Dermis microvascular lymphatic vessel endothelial cell (primary cell): ENCODE measurements around the gene CRKL. TPM values are rescaled to one million over a fixed set of nuclear protein-coding genes. Genes with fewer than 3 reads are reported as not detected.
A peak's percentile ranks its signal among the peaks of the same experiment; 100 is the strongest.
"Not testable (repeated sequence)": the region's sequence is repeated elsewhere in the genome, so short reads cannot be mapped to it uniquely, and the experiment has no call there.

ENCODE experiments used
- DNase-seq, 2 donors: peaks; one replicate each; pipeline versions ENCODE4 v3.0.0 to v3.0.0-alpha.2; 2010; ENCODE audit warnings: low read depth in 2 of 2
- total RNA-seq: library from RNA; depleted of rRNA; stranded (reverse); fragments of >200 nt; gene quantifications from 2 replicates; pipeline ENCODE4 v1.2.1, GENCODE V29; 2014

Gene CRKL
- total RNA-seq, 1 donor from 2014 or later, result 33.5 TPM

GRCh38 chr22:20901093-20902033 is 15.8 kb upstream of the CRKL start:
- not testable (repeated sequence) for DNase-seq

- no peak for DNase-seq
Observed at GRCh38 chr22:20903093-20903492, 14.1 kb upstream of the CRKL start.

GRCh38 chr22:20904008-20904979 is 12.9 kb upstream of the CRKL start:
- no peak for DNase-seq

GRCh38 chr22:20904980-20905355 is 12.2 kb upstream of the CRKL start:
- DNase-seq, result no peak

- DNase-seq, result no peak
Observed at GRCh38 chr22:20905415-20906386, 11.5 kb upstream of the CRKL start.

DNA sequence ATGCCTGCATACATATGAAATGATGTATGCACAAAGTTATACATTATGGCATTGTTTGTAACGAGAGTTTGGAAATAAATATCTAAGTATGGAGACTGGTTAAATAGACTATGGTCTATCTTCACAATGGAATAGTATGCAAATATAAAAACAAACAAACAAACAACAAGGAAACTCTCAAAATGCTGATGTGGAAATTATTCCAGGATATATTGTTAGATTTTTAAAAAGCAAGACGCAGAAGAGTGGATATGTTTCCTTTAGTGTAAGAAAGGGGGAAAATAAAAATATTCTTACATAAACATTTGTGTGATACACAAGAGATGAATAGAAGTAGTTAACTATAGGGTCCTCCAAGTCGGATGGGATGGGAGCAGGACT is 10.8 kb upstream of the CRKL start:
- no peak for DNase-seq

GRCh38 chr22:20908717-20909116 is 8.5 kb upstream of the CRKL start:
- DNase-seq, result not testable (repeated sequence)

- no peak for DNase-seq
Observed at GRCh38 chr22:20909543-20910303, 7.5 kb upstream of the CRKL start.

DNA sequence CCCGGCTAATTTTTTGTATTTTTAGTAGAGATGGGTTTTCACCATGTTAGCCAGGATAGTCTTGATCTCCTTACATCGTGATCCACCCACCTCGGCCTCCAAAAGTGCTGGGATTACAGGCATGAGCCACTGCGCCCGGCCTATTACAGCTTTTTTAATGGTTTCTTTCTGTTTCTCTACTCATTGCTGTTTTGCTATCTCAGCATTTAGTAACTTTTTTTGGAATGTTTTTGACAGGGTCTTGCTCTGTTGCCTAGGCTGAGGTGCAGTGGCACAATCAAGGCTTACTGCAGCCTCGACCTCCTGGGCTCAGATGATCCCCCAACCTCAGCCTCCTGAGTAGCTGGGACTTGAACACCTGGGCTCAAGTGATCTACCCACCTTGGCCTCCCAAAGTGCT is 4.7 kb upstream of the CRKL start:
- no peak for DNase-seq

DNA sequence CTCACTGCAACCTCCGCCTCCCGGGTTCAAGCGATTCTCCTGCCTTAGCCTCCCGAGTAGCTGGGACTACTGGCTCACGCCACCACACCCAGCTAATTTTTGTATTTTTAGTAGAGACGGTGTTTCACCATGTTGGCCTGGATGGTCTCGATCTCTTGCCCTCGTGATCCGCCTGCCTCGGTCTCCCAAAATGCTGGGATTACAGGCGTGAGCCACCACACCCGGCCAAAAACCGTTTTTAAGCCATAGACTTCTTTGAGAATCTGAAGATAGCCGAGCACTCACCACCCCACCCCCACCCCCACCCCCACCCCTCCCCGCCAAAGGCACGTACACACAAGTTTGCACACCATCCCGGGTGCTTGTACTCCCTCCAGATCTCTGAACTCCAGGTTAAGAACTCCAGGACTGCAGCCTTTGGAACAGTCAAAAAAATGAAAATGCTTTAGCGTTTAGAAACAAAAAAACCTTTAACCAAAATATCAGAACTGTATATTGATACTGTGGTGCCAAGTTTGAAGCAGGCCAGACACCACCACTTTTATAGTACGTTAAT is 1.5 kb downstream of the CRKL start:
- DNase-seq, result no peak

GRCh38 chr22:20919718-20920117 is 2.5 kb downstream of the CRKL start:
- peak in 1 of 2 donors; percentile 8 for DNase-seq

GRCh38 chr22:20920881-20921203 is 3.6 kb downstream of the CRKL start:
- DNase-seq, result no peak

DNA sequence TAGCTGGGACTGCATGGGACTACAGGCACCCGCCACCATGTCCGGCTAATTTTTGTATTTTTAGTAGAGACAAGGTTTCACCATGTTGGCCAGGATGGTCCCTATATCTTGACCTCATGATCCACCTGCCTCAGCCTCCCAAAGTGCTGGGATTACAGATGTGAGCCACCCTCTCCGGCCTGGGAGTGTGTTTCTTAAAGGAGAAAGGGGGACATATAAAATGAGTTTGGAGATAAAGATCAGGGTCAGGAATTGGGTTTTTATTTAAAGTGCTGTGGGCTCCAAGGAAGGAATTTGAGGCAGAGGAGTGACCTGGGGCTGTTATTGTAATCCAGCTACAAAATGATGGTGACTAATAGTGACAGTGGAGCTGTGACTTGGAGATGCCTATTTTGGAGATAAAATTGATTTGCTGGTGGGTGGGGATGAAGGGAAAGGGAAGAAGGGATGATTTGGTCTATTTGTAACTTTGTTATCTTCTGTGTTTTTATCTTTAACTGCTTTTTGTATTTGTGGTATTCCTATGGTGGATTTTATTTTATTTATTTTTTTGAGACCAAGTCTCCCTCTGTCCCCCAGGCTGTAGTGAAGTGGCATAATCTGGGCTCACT is 5.0 kb downstream of the CRKL start:
- no peak for DNase-seq

DNA sequence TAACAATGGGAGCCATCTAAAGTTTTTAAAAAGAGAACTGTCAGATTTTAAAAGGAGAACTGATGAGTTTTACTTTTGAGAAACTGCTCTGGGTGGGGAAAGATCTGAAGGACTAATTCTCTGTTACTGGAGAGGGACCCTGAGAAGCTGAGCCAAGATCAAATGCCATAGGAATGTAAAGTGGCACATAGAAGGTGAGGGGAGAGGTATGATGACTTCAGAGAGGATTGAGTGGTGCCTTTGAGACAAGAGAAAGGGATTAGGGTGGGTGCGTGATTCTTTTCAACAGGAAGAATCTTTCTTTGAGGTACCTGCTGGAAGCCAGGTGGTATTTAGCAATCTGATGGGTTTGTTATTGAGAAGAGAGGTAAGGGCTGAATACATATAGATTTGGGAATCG is 9.0 kb downstream of the CRKL start:
- DNase-seq, result no peak

DNA sequence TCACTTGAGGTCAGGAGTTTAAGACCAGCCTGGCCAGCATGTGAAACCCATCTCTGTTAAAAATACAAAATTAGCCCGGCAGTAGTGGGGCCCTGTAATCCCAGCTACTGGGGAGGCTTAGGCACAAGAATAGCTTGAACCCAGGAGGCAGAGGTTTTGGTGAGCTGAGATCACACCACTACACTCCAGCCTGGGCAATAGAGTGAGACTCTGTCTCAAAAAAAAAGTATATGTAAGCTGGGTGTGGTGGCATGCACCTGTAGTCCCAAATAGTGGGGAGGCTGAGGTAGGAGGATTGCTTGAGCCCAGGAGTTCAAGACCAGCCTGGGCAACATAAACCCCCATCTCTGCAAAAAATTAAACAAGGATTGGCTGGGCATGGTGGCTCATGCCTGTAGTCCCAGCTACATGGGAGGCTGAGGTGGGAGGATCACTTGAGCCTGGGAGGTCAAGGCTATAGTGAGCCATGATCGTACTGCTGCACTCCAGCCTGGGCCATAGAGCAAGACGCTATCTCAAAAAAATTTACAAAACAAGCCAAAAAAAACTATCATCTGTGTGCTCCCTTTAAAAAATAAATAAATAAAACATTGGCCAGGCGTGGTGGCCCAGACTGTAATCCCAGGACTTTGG is 10.8 kb downstream of the CRKL start:
- no peak for DNase-seq

- no peak for DNase-seq
Observed at GRCh38 chr22:20928573-20928967, 11.4 kb downstream of the CRKL start.

DNA sequence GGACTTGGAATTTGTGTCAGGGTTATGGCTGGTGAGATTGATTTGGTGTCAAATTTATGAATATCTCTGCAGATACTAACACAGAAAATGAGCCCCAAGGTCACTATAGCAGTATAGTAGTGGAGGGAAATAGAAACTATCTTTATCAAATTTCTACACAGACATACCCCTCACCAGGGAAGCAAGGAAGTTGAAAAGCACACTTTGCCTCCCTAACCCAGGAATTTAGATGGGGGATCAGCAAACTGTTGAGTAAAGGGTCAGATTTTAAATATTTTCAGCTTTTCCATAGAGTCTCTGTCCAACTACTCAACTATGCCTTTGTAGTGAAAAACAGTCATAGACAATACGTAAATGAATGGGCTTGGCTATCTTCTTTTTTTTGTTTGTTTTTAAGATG is 12.8 kb downstream of the CRKL start:
- no peak for DNase-seq

DNA sequence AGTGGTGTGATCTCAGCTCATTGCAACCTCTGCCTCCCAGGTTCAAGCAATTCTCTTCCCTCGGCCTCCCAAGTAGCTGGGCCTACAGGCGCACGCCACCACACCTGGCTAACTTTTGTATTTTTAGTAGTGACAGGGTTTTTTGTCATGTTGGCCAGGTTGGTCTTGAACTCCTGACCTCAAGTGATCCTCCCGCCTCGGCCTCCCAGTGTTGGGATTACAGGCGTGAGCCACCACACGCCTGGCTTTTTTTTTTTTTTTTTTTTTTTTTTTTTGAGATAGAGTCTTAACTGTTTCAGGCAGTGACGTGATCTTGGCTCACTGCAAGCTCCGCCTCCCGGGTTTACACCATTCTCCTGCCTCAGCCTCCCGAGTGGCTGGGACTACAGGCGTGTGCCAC is 13.2 kb downstream of the CRKL start:
- DNase-seq, result not testable (repeated sequence)

DNA sequence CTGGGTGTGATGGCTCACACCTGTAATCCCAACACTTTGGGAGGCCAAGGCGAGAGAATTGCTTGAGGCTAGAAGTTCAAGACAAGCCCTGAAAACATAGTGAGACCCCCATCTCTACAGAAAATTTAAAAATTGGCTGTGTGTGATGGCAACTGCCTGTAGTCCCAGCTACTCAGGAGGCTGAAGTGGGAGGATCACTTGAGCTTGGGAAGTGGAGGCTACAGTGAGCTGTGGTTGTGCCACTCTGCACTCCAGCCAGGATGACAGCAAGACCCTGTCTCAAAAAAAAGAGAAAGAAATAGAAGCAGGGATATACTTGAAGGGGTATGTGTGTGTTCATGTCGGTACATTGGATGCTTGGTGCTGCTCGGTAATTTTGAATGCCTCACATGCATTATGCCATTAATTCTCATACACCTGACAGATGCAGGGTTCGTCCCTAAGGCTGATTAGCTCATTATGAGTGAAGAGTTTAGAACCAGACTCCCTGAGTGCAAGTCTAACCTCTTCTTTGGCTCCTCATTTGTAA is 14.0 kb downstream of the CRKL start:
- no peak for DNase-seq
